Activated CD4-positive, alpha-beta T cell treated with anti-CD3 and anti-CD28 coated beads for 48 hours (primary cell): ENCODE measurements around the gene CNPY2.
"Not testable (repeated sequence)": the region's sequence is repeated elsewhere in the genome, so short reads cannot be mapped to it uniquely, and the experiment has no call there.

Experiments used
- DNase-seq: peaks from one replicate; pipeline ENCODE4 v3.0.0-alpha.2; 2020

CNPY2 gene

GRCh38 chr12:56297400-56297799 lies 18.4 kb downstream of the CNPY2 start:
- DNase-seq, result peak; percentile 27

- no peak for DNase-seq
Measured at GRCh38 chr12:56296295-56296694, 19.5 kb downstream of the CNPY2 start.

- DNase-seq, result no peak
Measured at GRCh38 chr12:56293795-56294194, 22.0 kb downstream of the CNPY2 start.

GRCh38 chr12:56288705-56289387 lies 26.9 kb downstream of the CNPY2 start:
- no peak for DNase-seq

- no peak for DNase-seq
Measured at GRCh38 chr12:56286044-56286830, 29.6 kb downstream of the CNPY2 start.

- DNase-seq, result not testable (repeated sequence)
Measured at GRCh38 chr12:56284263-56284662, 31.5 kb downstream of the CNPY2 start.

- DNase-seq, result no peak
Measured at GRCh38 chr12:56282579-56282978, 33.2 kb downstream of the CNPY2 start.

GRCh38 chr12:56282030-56282429 lies 33.8 kb downstream of the CNPY2 start:
- no peak for DNase-seq

- no peak for DNase-seq
Measured at GRCh38 chr12:56280849-56281248, 34.9 kb downstream of the CNPY2 start.

- no peak for DNase-seq
Measured at GRCh38 chr12:56278905-56279304, 36.9 kb downstream of the CNPY2 start.

- DNase-seq, result no peak
Measured at GRCh38 chr12:56274299-56274698, 41.5 kb downstream of the CNPY2 start.

GRCh38 chr12:56272468-56272867 lies 43.3 kb downstream of the CNPY2 start:
- DNase-seq, result not testable (repeated sequence)

GRCh38 chr12:56271031-56271430 lies 44.8 kb downstream of the CNPY2 start:
- DNase-seq, result no peak

GRCh38 chr12:56267443-56268071 lies 48.2 kb downstream of the CNPY2 start:
- no peak for DNase-seq

GRCh38 chr12:56266693-56267442 lies 48.9 kb downstream of the CNPY2 start, which contains the start of gene COQ10A:
Gene COQ10A, plus strand, starts transcription at chr12:56266942. Its CDS starts 177 bp downstream, at chr12:56267119.
- peak; percentile 89 for DNase-seq

GRCh38 chr12:56266068-56266692 lies 49.6 kb downstream of the CNPY2 start:
- not testable (repeated sequence) for DNase-seq

- peak; percentile 34 for DNase-seq
Measured at GRCh38 chr12:56262955-56263354, 52.8 kb downstream of the CNPY2 start.

GRCh38 chr12:56261503-56262232 lies 54.1 kb downstream of the CNPY2 start:
- no peak for DNase-seq

- DNase-seq, result no peak
Measured at GRCh38 chr12:56260921-56261320, 54.9 kb downstream of the CNPY2 start.

- no peak for DNase-seq
Measured at GRCh38 chr12:56260380-56260779, 55.4 kb downstream of the CNPY2 start.
